Endometrium (tissue), 2 donors: ENCODE measurements around the gene LRCH1.

ENCODE experiments used
- FAIRE-seq: peaks from 2 replicates; lab custom pipeline; 2012; peaks lifted over from hg19 to GRCh38; lab: Jason Lieb, UNC
- donor health status: control.
- donor health status: control.

Gene LRCH1

DNA sequence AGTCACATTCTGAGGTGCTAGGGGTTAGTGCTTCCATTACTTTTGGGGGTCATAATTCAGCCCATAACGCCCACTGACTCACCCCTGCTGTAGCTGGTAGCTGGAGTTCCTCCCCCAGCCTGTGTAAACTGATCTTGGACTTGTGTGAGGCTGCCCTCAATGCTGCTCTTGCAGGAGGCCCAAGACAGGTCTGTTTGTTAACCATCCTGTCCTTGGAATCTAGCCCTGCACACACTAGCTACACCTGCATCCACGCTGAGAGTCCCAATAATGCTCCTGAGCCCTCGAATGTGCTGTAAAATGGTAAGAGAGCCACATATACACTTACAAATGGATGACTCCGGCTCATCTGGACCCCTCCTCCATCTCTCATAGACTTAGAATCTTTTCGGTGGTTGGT is 9.6 kb downstream of the LRCH1 start:
- no peak for FAIRE-seq

DNA sequence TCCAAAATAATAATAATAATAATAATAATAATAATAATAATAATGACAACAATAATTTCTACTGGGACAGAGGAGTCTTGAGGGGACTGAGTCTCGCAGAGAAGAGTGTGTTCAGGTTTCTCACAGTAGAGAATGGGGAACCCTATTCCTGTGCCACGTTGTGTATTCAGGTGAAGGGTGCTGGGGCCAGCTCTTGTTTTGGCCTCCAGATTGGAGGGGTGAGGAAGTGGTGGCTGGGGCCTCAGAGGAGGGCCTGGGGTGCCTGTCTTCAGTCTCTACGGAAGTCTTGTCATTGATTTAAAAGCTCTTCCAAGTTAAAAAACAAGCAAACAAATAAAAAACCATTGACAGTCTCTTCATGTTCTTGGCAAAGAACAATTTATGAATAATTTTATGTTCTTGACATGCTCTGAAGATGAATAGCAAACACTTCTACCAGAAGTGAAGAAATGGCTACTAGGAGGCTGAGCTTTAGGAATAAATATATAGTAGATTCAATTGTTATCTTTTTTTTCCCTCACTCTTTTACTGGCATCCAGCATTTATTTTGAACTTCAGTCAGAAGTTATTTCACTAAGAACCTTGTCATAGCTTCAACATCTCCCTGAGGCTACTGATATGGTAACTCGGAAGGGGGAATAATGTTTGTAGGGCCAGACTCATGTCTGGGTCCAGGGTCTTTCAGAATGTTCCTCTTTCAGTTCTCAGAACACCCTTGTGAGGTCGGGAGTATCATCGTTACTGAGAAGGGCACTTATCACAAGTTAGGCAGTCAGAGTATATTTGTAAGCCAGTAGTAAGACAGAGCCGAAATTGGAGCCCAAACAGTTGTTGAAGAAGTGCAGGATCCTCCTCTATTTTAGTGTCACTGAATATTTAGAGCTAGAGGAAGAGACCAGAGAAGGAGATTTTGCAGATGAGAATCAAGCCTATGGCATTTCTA is 13.1 kb downstream of the LRCH1 start:
- FAIRE-seq = no peak

DNA sequence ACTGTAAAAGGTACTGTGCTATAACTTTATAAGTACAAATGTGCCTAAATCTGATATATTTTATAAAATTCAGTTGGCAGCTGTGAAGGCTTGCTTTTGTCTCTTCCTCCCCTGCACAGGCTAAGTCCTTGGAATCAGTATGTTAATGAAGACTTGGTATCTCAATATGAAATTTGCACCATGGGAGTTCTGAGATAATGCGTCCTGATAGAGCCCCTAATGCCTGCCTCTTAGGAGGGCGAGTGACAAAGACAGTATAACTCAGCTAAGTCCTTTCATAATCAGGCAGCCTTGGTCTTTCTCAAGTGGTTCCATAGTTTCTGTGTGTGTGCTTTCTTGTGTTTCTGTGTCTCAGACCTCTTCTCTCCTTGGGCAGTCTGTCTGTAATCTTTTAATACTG is 14.7 kb downstream of the LRCH1 start:
- no peak for FAIRE-seq

DNA sequence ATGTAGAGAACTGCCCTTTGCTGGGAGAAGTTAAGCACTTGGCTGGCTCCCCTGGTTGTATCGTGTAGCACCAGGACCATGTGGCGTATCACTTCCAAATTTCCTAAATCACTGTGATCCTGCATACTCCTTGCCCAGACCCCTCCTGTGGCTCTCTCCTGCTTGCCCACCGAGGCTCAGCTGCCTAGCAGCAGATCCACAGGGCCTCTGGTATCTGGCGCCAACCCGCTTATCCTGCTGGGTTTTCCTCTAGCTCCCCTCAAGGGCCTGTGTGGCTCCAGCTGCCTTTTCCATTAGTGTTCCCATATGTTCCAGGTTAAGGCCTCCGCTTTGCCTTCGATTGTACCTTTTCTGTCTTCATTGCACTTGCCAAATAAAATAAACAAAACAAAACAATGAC is 16.5 kb downstream of the LRCH1 start:
- no peak for FAIRE-seq

DNA sequence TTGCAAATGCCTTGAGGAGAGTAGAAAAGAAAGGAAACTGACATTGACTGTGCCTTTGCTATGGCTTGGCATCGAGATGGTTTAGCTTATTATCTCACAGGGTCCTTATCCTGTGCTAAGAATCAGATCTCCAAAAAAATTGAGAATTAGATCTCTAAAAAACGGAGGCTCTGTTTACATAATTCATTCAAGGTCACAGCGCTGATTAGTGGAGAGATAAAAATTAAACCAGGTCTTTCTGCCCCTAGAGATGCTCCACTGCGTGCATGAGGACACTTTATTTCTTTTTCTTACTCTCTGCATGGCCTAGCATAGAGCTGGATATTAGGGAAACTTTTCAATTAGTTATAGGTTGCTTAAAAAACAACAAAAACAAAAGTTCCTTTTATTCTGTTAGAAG is 17.3 kb downstream of the LRCH1 start:
- FAIRE-seq = no peak

DNA sequence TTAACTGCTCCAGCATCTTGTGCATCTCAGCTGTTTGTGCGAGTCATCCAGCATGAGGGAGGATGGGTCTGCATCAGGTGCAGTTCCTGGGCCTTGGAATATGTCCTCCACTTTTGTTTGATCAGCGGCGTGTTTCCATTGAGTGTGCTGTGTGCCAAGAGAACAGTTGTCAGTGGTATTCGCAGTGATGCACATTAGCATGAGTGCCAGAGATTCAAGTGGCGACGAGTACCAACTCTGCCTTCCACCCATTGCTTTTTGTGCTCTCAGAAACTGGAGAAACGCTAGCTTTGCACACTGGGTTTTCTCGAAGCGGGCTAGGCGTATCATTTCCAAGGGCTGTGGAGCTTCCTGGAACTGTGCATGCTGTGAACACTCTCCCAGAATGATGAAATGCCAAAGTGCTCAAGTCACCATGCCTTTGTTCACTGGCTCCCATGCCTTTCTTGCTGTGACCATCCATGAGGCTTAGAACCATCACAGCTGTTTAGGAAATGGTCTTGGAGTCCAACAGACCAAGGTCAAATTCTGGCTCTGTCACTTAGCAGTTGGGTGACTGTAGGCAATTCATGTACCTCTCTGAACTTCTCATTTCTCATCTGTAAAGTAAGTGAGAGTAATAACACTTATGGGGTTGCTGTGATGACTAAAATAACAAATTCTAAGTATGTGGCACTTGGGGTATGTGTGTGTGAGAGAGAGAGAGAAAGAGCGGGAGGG is 18.4 kb downstream of the LRCH1 start:
- no peak for FAIRE-seq

DNA sequence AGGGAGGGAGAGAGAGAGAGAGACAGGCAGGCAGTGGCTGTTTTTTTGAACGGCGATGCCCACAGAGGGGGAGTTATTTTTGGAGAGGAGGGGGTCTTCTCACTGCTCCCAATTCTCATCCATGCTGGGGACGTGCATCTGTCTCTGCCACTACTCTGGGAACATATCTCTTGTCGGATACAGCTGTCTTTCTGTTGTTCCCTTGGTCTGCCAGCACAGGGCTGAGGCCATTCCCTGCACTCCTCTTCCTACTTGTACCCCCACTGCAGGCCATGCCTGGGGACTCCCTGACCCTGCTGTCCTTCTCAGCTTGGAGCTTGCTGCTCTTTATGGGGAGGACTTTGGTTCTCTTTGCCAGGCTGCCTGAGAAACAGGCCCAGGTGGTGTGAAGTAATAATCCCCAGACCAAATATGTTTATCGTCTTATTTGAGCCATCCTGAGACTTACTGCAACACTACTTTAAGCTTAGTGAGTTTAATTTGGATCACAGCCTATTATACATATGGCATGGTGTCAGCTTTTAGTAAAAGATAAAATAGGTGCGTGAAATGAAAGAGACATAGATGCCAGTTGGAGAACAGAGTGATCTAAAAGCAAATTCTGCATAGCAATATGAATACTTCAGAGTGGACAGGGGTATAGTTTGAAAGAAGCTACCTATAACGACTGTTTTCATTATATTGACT is 19.1 kb downstream of the LRCH1 start:
- FAIRE-seq = no peak

DNA sequence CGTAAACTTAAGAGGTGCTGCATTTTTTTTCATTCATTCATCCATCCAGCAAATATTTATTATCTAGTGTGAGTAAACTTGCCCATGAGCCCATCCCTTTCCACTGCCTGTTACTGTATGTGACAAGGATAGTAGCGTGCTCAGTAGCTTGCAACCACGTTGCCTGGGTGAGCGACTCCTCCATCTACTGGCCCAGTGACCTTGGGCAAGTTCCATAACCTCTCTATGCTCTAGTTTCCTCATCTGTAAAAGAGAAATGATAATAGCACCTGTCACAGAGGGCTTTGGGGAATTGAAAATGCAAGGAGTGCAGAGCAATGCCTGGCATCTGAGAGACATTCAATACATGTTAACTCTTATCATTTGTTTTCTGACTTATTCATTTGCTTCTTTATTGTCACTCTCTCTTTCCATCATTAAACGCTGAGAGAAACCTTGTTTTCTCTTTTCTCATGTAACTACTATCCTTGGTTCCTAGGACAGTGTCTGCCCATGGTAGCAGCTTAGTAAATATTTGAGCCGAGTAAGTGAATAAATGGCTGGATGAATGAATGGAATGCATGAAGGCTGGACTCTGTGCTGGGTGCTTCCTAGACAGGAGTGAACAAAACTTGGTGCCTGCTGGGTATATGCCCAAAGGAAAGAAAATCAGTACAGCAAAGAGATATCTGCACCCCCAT is 19.9 kb downstream of the LRCH1 start:
- no peak for FAIRE-seq

DNA sequence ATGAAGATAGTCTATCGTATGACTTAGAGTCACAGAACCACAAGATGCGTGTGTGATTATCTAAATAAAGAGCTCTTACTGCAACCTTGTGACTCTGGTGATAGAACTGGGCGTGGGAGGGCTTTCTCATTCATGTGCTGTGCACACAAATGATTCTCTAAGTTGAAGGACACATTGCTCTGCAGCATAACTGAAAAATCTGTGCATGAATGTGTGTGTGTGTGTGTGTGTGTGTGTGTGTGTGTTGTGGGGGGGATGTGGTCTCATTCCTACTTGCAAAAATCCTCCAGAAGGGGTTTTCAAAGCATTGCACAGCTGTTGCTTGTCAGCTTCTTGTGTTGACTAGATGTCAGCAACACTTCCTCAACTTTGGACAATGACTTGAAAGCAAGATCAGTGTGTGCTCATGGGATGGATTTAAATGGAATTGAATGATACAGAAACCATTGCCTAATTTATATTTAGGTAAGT is 22.4 kb downstream of the LRCH1 start:
- FAIRE-seq = no peak

DNA sequence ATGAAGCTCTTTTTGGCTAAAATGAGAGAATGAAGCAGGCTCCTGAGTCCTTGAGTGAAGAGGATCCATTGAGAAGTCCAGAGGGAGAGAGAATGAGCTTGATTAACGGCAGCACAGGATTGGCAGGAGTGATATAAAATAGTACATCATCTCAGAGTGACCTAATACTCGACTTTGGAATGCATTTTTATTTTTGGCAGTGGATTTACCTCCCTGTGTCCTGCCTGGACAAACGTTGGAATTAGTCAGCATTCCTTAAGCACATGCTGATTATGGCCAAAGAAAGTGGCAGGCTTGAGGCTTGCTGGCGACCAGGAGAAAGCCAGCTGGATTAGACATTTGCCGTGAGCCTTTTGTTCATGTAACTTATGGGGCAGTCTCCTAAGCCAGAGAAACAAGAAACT is 22.9 kb downstream of the LRCH1 start:
- FAIRE-seq = no peak

DNA sequence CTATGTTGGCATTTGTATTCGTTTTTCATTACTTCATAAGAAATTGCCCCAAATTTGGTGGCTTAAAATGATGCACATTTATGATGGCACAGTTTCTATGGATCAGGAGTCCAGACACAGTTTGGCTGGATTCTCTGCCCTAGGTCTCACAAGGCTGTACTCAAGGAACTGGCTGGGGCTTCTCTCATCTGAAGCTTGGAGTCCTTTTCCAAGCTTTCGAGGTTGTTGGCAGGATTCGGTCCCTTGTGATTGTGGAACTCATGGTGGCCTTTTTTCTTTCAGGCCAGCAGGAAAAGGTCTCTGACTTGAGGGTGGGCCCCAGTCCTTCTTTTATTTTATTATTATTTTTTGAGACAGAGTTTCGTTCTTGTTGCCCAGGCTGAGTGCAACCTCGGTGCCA is 23.8 kb downstream of the LRCH1 start:
- no peak for FAIRE-seq

DNA sequence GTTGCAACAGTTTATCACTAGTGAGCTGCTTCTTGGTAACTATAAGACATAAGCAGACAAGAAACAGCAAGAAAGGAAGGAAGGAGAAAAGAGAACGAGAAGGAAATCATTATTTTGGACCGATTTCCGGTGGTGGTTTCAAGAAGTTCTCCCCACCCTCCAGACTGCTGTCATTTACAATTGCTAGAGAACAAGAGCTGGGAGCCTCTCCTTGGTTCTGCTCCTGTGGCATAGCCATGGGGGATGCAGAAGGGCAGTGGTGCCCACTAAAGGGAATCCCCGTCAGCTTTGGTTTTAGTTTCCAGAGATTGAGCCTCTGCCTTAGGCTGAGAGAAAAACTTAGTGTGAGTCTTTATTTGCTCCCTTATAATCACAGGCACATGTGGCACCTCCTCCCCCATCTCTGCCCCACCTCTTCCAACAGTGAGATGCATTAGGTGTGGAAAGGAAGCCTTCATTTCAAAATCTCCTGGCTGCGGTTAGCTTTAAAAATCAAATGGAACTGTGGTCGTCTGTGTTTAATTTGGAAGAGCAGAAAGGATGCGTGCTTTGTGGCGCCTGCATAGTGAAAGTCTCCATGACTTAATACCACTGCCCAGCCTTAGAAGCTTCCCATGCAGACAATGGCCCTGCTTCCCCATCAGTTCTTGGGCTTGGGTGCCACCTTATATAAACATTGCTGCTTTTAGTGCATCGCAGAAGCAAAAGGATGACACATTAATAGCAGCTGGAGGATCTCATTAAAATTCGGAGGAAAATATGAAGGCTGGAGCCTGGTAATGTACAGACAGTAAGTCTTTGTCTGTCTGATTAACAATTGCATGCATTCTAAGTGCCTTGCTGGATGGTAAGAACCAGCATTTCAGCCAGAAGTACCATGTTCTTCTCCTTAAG is 25.0 kb downstream of the LRCH1 start:
- no peak for FAIRE-seq

DNA sequence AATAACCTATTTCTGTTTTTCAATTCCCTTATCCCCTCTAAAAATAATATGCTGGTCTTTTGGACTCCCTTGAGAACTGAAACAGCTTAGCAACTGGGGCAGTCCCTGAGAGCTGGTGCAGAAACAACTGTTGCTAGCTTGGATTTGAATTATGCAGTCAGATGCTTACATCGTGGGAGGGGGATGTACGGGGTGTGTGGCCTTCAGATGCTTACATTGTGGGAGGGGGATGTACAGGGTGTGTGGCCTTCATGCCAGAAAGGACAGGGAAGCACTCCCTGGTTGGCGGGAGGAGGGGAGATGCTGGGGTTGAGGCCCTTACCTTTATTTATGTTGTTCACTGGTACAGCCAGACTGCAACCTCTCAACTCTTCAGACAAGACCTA is 25.6 kb downstream of the LRCH1 start:
- FAIRE-seq = no peak

DNA sequence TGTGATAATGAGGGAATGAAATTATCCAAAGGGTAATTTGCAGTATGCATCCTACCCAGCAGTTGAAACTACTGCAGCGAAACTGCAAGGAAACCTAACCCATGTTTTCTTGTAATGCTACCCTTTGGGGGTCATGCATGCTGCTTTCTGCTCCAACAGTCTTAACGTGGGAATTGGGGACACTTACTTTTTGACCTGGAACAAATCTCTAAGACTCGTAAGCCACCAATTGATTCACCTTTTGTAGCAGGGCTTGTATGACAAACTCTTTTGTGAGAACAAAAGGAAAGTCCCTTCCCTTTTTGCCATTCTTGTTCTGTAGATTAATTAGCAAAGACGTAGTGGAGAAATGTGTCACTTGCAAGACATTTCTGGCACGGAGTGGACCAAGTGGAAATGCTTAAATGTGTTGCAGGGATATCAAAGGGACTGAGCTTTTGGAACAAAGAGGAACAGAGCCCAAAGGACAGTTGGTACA is 27.4 kb downstream of the LRCH1 start:
- no peak for FAIRE-seq

DNA sequence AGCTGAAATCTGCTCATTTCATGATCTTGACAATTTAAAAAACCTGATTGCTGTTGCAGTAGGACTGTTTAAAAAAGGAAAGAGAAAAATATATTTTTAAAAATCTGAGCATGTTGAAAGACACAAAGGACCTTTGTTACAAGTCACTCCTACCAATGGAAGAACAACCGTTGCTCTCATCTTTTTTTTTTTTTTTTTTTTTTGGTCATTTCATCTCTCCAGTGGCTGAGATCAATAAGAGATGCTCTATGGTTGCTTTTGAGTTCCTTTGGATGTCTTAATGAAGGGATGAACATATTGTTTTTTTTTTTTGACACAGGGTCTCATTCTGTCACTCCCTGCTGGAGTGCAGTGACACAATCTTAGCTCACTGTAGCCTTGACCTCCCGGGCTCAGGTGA is 29.2 kb downstream of the LRCH1 start:
- no peak for FAIRE-seq

DNA sequence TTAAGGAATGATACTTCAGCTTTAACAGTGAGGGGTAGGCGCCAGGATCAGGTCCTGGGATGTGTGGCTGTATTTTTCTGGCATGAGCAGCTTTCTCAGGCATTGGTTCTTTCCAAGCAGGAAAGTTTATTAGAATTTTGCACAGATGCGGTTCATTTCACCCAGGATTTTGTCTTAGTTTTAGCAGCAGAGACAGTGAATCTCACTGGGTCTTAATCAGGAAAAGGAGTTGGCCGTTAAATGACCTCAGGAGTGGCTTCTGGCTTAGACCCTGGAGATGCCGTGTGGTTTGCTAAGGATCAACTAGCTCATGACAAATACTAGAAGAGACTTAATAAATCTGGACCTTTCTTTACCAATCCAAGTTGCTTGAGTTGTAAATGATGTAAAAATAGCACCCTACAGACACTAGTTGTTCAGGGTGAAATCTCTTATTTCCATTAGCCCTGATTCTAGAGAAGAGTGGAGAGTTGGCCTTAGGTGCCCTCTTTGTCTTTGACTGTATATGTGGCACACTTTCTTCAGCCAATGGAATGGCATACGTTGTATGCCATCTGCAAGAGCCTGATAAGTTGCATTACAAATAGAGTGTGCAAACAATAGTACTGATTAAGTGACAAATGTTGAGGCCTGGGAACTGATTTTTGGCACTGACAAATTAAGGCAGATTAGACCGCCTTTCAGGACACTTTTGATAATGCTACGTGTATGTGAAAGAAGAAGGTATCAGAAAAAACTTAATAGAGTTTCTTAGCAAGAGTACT is 34.0 kb downstream of the LRCH1 start:
- FAIRE-seq = no peak

DNA sequence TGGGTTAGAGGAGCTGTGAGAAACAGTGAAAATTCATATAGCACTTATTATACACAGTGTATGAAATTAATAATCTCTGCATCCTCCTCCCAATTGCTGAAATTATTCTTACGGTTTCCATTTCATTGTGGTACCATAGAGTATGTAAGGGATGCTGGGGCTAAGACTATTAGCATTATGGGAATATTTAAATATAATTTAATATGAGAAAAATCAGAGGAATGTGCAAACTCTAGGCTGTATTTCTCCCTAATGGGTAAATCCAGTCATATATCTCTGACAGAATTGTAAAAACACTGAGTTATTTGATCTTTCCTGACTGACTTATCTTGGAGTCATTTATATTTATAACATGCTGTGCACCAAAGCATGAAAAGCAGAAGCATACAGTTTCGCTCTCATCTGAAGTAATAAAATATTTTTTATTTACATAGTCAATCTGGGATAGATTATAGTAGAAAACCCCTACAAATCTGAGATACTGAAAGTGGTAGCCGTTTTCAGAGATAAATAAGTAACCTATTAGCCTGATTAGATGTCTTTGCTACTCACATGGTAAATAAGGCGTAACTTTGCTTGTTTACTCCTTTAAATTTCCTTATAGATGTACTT is 34.9 kb downstream of the LRCH1 start:
- no peak for FAIRE-seq

DNA sequence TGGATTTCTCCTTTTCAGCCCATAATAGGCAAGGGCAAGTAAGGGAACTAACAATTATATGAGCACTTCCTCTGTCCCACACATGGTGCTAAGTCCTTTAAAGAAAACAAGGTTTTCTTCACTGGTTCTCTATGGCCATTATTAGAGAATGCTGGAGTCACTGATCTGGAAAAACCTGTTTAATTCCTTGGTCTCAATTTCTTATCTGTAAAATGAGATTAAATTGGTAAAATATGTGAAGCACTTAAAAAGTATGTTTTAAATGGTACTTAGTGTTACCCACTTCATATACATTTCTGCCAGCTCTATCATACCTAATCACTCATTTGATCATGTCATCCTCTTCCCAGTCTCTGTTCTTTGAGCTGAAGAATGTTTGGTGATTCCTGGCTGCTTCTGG is 39.4 kb downstream of the LRCH1 start:
- FAIRE-seq = no peak

DNA sequence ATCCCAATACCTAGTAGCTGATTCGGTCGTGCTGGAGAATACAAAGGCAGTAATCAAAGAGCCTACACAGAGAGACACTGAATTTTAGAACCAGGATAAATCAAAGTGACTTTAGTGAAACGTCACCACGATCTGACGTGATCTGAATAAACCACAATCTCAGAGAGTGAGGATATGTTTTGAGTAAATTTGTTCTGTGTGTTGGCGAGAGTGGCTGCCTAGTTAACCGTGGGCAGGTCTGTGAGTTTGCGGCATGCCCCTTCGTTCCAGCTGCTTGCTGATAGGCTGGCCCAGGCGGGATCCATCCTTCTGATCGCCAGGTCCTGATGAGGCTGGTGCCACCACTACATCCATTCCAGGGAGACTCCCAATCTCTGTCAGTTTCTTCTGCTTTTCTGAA is 40.4 kb downstream of the LRCH1 start:
- FAIRE-seq = no peak
